ENCODE measurements around the gene HS2ST1.

The HS2ST1 gene

DNA sequence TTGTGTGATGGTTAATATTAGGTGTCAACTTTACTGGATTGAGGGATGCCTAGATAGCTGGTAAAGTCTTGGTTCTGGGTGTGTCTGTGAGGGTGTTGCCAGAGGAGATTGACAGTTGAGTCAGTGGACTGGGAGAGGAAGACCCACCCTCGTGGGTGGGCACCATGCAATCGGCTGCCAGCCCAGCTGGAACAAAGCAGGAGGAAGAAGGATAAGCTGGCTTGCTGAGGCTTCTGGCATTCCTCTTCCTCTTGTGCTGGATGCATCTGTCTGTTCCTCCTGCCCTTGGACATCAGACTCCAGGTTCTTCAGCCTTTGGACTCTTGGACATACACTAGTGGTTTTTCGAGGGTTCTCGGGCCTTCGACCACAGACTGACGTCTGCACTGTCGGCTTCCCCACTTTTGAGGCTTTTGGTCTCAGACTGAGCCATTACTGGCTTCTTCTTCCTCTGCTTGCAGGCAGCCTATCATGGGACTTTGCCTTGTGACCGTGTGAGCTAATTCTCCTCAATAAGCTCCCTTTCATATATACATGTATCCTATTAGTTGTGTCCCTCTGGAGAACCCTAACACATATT is 230.0 kb downstream of the HS2ST1 start:
- DNase-seq = no peak

GRCh38 chr1:87144981-87145380 is 230.5 kb downstream of the HS2ST1 start:
- DNase-seq = no peak

- no peak for DNase-seq
Measured at GRCh38 chr1:87146538-87146937, 232.1 kb downstream of the HS2ST1 start.

DNA sequence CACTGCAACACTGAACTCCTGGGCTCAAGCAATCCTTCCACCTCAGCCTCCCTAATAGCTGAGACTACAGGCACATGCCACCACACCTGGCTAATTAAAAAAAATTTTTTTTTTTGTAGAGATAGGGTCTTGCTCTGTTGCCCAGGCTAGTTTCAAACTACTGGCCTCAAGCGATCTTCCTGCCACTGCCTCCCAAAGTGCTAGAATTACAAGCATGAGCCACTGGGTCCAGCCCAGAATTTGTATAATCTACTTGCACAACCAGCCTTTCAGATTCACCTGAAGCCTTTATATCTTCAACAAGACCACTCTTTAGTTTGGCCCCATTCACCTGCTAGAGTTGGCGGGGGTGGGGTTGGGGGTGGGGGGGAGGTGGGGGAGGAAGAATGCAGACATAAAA is 232.6 kb downstream of the HS2ST1 start:
- DNase-seq = no peak

DNA sequence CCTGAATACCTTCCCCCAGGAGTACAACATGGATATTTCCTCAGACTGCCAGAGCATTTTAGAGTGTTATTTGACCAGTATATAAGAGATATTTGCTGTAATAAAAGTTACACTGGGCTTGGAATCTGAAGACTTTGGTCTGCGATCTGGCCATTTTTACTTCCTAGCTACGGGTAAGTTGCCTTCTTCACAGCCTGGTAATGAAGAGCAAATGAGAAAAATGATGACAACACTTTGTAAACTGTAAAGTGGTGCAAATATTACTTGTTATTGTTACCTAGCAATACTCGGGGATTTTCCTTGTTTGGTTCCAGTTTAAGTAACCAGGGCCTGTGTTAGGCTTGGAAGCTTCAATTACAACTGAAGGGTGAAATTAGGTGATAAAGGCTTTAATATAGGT is 233.4 kb downstream of the HS2ST1 start:
- no peak for DNase-seq

DNA sequence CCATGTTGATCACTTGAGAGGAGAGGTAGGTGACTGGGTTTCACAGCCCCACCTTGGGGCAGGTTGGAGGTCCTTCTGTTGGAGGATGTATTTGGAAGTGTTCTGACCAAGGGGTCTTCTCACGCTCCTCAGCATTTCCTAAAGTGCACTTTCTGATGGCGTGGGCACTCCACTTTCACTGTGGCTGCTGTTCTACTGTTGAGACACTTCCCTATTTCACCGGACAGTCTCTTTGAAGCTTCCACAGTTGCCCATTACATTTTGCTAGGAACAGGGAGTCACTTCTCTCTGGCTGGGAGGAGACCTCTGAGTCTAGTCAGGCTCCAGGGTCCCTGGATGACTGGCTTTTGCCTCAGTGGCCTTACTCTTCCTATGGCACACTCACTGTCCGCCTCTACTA is 234.2 kb downstream of the HS2ST1 start:
- no peak for DNase-seq

DNA sequence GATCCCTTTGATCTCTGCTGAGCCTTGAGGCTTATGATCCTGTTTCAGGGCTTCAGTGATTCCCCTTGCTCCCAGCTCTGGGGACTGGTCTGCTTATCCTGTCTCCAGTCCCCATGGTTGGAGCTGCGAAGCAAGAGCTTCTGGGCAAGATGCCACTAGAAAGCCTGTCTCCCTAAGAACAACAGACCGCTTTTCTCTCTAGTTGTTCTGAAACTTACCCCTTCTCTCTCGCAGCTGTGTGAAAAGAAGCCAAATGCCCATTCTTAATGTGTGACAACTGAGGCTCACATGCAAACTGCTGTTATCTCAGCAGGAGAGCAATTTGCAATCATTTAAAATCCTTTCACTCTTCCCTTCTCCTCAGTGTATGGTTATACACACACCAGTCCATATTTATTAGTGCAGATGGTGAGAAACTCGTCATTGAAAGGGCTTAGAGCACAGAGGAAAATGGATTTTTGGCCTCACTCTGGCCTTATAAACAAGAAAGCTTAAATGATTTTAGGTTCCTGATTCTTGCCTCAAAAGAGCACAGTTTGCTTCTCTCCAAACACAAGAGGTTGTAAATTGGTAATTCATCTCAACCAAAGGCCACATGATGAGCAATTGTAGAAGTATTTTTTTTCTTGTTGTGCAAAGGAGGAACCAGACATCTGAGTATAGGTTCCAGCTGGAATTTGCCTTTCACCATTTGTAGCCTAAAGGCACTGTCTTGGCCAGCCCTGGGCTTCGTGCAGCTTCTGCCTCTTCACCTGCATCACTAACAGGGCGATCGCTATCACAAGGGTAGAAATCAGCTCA is 235.0 kb downstream of the HS2ST1 start:
- DNase-seq = no peak

- DNase-seq = no peak
Measured at GRCh38 chr1:87150143-87150542, 235.7 kb downstream of the HS2ST1 start.

GRCh38 chr1:87151500-87152421 is 237.3 kb downstream of the HS2ST1 start:
- DNase-seq = no peak

GRCh38 chr1:87154384-87154783 is 239.9 kb downstream of the HS2ST1 start:
- no peak for DNase-seq

DNA sequence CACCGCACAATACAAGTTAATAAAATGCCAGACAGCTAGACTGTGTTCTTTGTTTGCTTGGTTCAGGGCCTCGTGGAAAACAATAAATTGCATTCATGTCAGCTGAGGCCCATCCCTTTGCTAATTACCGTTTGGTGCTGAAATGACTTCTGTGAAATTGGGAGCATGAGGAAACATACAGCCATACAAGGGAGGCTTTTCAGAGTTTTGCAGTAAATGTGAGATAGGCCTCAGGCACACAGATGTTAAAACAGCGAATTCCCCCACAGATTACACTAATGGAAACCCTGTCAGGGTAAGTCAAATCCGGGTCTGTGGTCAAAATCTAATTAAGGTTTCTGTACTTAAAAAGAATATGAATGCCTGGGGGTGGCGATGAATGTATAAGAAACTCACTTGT is 240.7 kb downstream of the HS2ST1 start:
- DNase-seq = no peak

DNA sequence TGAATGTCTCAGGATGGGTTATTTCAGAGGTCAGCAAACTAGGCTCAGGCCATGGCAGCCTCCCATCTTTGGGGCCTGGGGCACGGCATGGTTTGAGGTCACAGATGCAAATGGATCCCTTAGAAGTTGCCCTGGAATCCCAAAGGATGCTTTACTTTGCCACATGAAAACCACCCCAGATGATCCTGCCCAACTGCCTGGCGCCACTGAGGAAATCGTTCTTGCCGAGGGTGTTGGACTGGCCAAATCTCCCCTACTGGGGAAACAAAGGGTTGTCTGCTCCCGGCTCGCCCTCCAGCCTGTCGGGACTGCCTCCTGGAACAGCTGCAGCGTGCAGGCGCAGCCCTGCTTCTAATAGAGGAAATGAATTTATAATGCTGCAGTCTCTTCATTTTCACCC is 241.2 kb downstream of the HS2ST1 start:
- DNase-seq = no peak

GRCh38 chr1:87156124-87156523 is 241.7 kb downstream of the HS2ST1 start:
- DNase-seq = no peak

- DNase-seq = no peak
Measured at GRCh38 chr1:87159378-87159915, 245.0 kb downstream of the HS2ST1 start.
